HG03135 (cell line): ENCODE data around the gene PHACTR4.
A peak's percentile ranks its signal among the peaks of the same experiment; 100 is the strongest.
"Not testable (repeated sequence)": the region's sequence is repeated elsewhere in the genome, so short reads cannot be mapped to it uniquely, and the experiment has no call there.

ENCODE experiments used
- ATAC-seq: cut with Tn5 transposase; IDR thresholded peaks from one replicate; pipeline ENCODE4 v1.9.1; 2021; ENCODE audit warnings: mild to moderate bottlenecking, moderate library complexity; ENCODE audit not compliant: unreplicated experiment

PHACTR4 gene

GRCh38 chr1:28369371-28370238, at the start of gene PHACTR4:
PHACTR4 (plus strand) TSS chr1:28369740; CDS start chr1:28407448, 37,708 bp downstream.
- peak; percentile 89 for ATAC-seq

GRCh38 chr1:28322194-28322593, 47.3 kb upstream of the PHACTR4 start:
- peak; percentile 70 for ATAC-seq

GRCh38 chr1:28323720-28324119, 45.8 kb upstream of the PHACTR4 start:
- ATAC-seq, result no peak

- ATAC-seq, result no peak
Observed at GRCh38 chr1:28326515-28326914, 43.0 kb upstream of the PHACTR4 start.

- no peak for ATAC-seq
Observed at GRCh38 chr1:28326984-28327383, 42.6 kb upstream of the PHACTR4 start.

GRCh38 chr1:28327431-28327830, 42.1 kb upstream of the PHACTR4 start:
- ATAC-seq, result not testable (repeated sequence)

GRCh38 chr1:28328228-28328648, 41.3 kb upstream of the PHACTR4 start:
- ATAC-seq, result no peak

- ATAC-seq, result no peak
Observed at GRCh38 chr1:28329395-28330153, 40.0 kb upstream of the PHACTR4 start.

- no peak for ATAC-seq
Observed at GRCh38 chr1:28338897-28339296, 30.6 kb upstream of the PHACTR4 start.

GRCh38 chr1:28339551-28339950, 30.0 kb upstream of the PHACTR4 start:
- no peak for ATAC-seq

GRCh38 chr1:28340221-28340974, 29.1 kb upstream of the PHACTR4 start:
- ATAC-seq, result no peak

- no peak for ATAC-seq
Observed at GRCh38 chr1:28341591-28341990, 27.9 kb upstream of the PHACTR4 start.

- no peak for ATAC-seq
Observed at GRCh38 chr1:28343405-28343804, 26.1 kb upstream of the PHACTR4 start.

- ATAC-seq, result not testable (repeated sequence)
Observed at GRCh38 chr1:28353248-28353810, 16.2 kb upstream of the PHACTR4 start.

- ATAC-seq, result no peak
Observed at GRCh38 chr1:28354121-28354520, 15.4 kb upstream of the PHACTR4 start.

- no peak for ATAC-seq
Observed at GRCh38 chr1:28358716-28359115, 10.8 kb upstream of the PHACTR4 start.

- no peak for ATAC-seq
Observed at GRCh38 chr1:28359592-28360239, 9.8 kb upstream of the PHACTR4 start.

GRCh38 chr1:28364888-28365287, 4.7 kb upstream of the PHACTR4 start:
- no peak for ATAC-seq

- no peak for ATAC-seq
Observed at GRCh38 chr1:28365864-28366263, 3.7 kb upstream of the PHACTR4 start.

GRCh38 chr1:28368608-28369007, 932 bp upstream of the PHACTR4 start:
- not testable (repeated sequence) for ATAC-seq
